Keratinocyte (primary cell): ENCODE results near the gene PDE9A. TPM values are rescaled to one million over a fixed set of nuclear protein-coding genes. Genes with fewer than 3 reads are reported as not detected.

ENCODE experiments used
- DNase-seq: peaks from one replicate; pipeline ENCODE4 v3.0.0-alpha.2; 2011; ENCODE audit warnings: low read depth, missing footprints, low spot score
- FAIRE-seq: peaks from 2 replicates; lab custom pipeline; 2011; peaks lifted over from hg19 to GRCh38; lab: Jason Lieb, UNC
- H2AFZ ChIP-seq: 2 replicates; pipeline ENCODE4 v1.6.0; 2012; ENCODE audit warnings: low read length, control low read depth, inconsistent platforms; ENCODE audit not compliant: control insufficient read depth
- H3K27ac ChIP-seq: 2 replicates; pipeline ENCODE4 v1.5.1; 2011; ENCODE audit warnings: low read length; ENCODE audit not compliant: control insufficient read depth, insufficient read depth
- H3K27me3 ChIP-seq: 3 replicates; pipeline ENCODE4 v1.6.0; 2011; ENCODE audit warnings: low read length; ENCODE audit not compliant: control insufficient read depth, insufficient read depth; ENCODE audit errors: extremely low read depth
- H3K36me3 ChIP-seq, 2 experiments: 2 replicates in 1 of 2; 3 replicates in 1 of 2; pipeline ENCODE4 v1.5.1; 2011; ENCODE audit warnings: low read length in 2 of 2, mild to moderate bottlenecking in 1 of 2; ENCODE audit not compliant: control insufficient read depth in 2 of 2, insufficient read depth in 2 of 2; ENCODE audit errors: extremely low read depth in 1 of 2
- H3K4me1 ChIP-seq: 3 replicates; pipeline ENCODE4 v1.5.1; 2011; ENCODE audit warnings: low read length; ENCODE audit not compliant: control insufficient read depth, insufficient read depth; ENCODE audit errors: extremely low read depth
- H3K4me2 ChIP-seq: 3 replicates; pipeline ENCODE4 v1.6.0; 2011; ENCODE audit warnings: low read depth, low read length; ENCODE audit not compliant: control insufficient read depth, insufficient read depth; ENCODE audit errors: extremely low read depth
- H3K4me3 ChIP-seq, 3 experiments: fragments of 200-600 bp in 1 of 3; sonication (generic) in 1 of 3; 2 replicates in 2 of 3; 3 replicates in 1 of 3; pipeline ENCODE4 v1.5.1; 2011 to 2016; ENCODE audit warnings: low read length in 3 of 3, mild to moderate bottlenecking in 3 of 3, control low read depth in 2 of 3, inconsistent platforms in 1 of 3, low read depth in 1 of 3, mixed read lengths in 1 of 3, mixed run types in 1 of 3, moderate library complexity in 1 of 3; ENCODE audit not compliant: control insufficient read depth in 2 of 3, insufficient read depth in 2 of 3; ENCODE audit errors: extremely low read depth in 1 of 3
- H3K79me2 ChIP-seq: 2 replicates; pipeline ENCODE4 v1.6.0; 2012; ENCODE audit warnings: low read length; ENCODE audit not compliant: control insufficient read depth, insufficient read depth
- H3K9ac ChIP-seq: 3 replicates; pipeline ENCODE4 v1.6.0; 2011; ENCODE audit warnings: low read length; ENCODE audit not compliant: control insufficient read depth, insufficient read depth; ENCODE audit errors: extremely low read depth
- H3K9me1 ChIP-seq: 3 replicates; pipeline ENCODE4 v1.6.0; 2011; ENCODE audit warnings: low read length; ENCODE audit not compliant: control insufficient read depth, insufficient read depth; ENCODE audit errors: extremely low read depth
- H3K9me3 ChIP-seq: 2 replicates; pipeline ENCODE4 v1.5.1; 2012; ENCODE audit warnings: low read depth, low read length; ENCODE audit not compliant: control insufficient read depth
- H4K20me1 ChIP-seq: 3 replicates; pipeline ENCODE4 v1.6.0; 2011; ENCODE audit warnings: low read length; ENCODE audit not compliant: control insufficient read depth, insufficient read depth; ENCODE audit errors: extremely low read depth
- EZH2 ChIP-seq: IDR thresholded peaks from one replicate; pipeline ENCODE4 v1.6.1; 2012; ENCODE audit warnings: inconsistent platforms, mild to moderate bottlenecking, low read length, moderate library complexity
- dilution Hi-C: fragments of 300-500 bp; cut with MboI; formaldehyde crosslinking; loops from one replicate; pipeline ENCODE4 v1.7.0; 2020; ENCODE audit warnings: low sequenced_read_pairs; ENCODE audit not compliant: extremely low pct_ligation_motif_present
- polyA plus RNA-seq, 5 experiments: library from polyadenylated mRNA; depleted of rRNA in 3 of 5; stranded (reverse) in 3 of 5; stranded (forward) in 1 of 5; unstranded in 1 of 5; fragments of >200 nt; gene quantifications; 1 replicate in 1 of 5; 2 replicates in 3 of 5; 3 replicates in 1 of 5; pipeline versions ENCODE4 v1.2.1 to v1.2.3, GENCODE V29; 2011 to 2012; ENCODE audit warnings: missing spikeins in 2 of 5, low read depth in 1 of 5, low replicate concordance in 1 of 5
- TF ChIP-seq, protein P1 (sequence below), 3 experiments: IDR thresholded peaks in 1 of 3; conservative IDR thresholded peaks in 1 of 3; optimal IDR thresholded peaks in 1 of 3; 2 replicates in 2 of 3; 3 replicates in 1 of 3; pipeline versions ENCODE3 to v1.5.1; 2011; ENCODE audit warnings: low read length in 3 of 3, mild to moderate bottlenecking in 3 of 3, moderate library complexity in 2 of 3, control low read depth in 1 of 3, inconsistent platforms in 1 of 3; ENCODE audit not compliant: insufficient read depth in 2 of 3; ENCODE audit errors: extremely low read depth in 1 of 3

The PDE9A gene
- polyA plus RNA-seq, 1 donor (not counting 4 experiments of a cell fraction or from before 2014, with no cell fraction given), result 0.13 TPM

DNA sequence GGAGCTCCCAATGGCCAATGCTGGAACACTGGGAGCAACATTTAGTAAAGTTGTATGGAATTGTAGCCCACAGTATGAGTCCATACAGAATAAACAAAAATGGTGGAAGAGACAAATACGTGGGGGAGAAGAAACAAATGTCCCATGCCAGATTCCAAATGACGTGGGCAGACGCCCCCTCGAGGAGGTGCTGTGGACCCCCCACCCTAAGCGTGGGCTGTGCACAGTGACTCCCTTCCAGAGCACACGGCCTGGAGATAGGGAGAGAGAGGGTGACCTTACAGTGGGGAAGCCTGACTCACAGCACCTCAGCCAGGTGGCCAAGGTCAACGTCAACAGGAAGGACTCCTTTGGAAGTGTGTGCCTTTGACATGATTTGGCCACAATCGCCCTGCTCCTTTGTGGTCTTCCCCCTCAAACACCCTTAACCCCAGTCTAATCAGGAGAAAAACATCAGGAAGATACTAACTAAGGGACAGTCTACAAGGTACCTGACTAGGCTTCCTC, 13.7 kb upstream of the PDE9A start:
- no peak overlapping the region for H3K27ac ChIP-seq
- H3K27me3 ChIP-seq, result peaks cover 17% of the 10 kb centered on the region
- no peak overlapping the region for H3K4me2 ChIP-seq

DNA sequence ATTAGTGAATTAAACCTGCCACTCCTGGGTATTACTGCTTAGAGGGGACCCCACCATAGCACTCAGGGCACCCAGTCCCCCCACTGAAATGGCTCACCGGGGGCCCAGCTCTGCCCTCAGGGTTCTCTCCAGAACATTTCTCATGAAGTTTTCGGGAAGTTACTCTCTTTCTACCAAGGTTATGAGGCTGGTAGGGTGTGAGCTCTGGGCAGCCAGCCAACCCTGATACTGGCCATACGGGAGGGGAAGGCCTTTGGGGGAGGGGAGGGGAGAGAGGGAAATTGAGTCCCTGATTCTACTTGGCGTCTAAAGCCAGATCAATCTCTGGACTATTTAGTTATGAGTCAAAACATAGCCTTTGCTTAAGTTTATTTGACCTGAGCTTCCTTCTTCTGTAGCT, 12.9 kb upstream of the PDE9A start:
- no peak overlapping the region for H2AFZ ChIP-seq
- H3K27ac ChIP-seq, result no peak overlapping the region
- dilution Hi-C loops, result no loop called here
- TF ChIP-seq, protein P1, sequence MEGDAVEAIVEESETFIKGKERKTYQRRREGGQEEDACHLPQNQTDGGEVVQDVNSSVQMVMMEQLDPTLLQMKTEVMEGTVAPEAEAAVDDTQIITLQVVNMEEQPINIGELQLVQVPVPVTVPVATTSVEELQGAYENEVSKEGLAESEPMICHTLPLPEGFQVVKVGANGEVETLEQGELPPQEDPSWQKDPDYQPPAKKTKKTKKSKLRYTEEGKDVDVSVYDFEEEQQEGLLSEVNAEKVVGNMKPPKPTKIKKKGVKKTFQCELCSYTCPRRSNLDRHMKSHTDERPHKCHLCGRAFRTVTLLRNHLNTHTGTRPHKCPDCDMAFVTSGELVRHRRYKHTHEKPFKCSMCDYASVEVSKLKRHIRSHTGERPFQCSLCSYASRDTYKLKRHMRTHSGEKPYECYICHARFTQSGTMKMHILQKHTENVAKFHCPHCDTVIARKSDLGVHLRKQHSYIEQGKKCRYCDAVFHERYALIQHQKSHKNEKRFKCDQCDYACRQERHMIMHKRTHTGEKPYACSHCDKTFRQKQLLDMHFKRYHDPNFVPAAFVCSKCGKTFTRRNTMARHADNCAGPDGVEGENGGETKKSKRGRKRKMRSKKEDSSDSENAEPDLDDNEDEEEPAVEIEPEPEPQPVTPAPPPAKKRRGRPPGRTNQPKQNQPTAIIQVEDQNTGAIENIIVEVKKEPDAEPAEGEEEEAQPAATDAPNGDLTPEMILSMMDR (optimal IDR thresholded peaks at IDR 0.05 in 1 of 3, IDR thresholded peaks at IDR 0.05 in 1 of 3, conservative IDR thresholded peaks at IDR 0.05 in 1 of 3; ENCODE audit: extremely low read depth in 1 of 3, insufficient read depth in 2 of 3, low read length in 3 of 3), result no peak
- TF ChIP-seq EZH2, result no peak
- DNase-seq, result no peak
- no peaks in the 10 kb centered on the region for H4K20me1 ChIP-seq
- peaks cover 17% of the 10 kb centered on the region for H3K27me3 ChIP-seq
- H3K4me2 ChIP-seq, result no peak overlapping the region
- no peaks in the 10 kb centered on the region for H3K79me2 ChIP-seq
- H3K9ac ChIP-seq, result no peak overlapping the region
- no peaks in the 10 kb centered on the region for H3K9me1 ChIP-seq
- H3K4me3 ChIP-seq, result no peak overlapping the region
- no peaks in the 10 kb centered on the region for H3K4me1 ChIP-seq
- no peak for FAIRE-seq
- no peaks in the 10 kb centered on the region for H3K36me3 ChIP-seq
- H3K9me3 ChIP-seq, result no peaks in the 10 kb centered on the region

More for the DNA sequence above, 13.7 kb upstream of the PDE9A start:
- FAIRE-seq (no peak), DNase-seq (no peak)
- Histone ChIP-seq H3K36me3 (no peaks in the 10 kb centered on the region), H3K9ac (no peak overlapping the region), H4K20me1 (no peaks in the 10 kb centered on the region), H3K4me3 (no peak overlapping the region), H3K4me1 (no peaks in the 10 kb centered on the region), H3K9me1 (no peaks in the 10 kb centered on the region), H3K9me3 (no peaks in the 10 kb centered on the region), H2AFZ (no peak overlapping the region), H3K79me2 (no peaks in the 10 kb centered on the region)
- TF ChIP-seq, protein P1 (optimal IDR thresholded peaks at IDR 0.05 in 1 of 3, IDR thresholded peaks at IDR 0.05 in 1 of 3, conservative IDR thresholded peaks at IDR 0.05 in 1 of 3; ENCODE audit: extremely low read depth in 1 of 3, insufficient read depth in 2 of 3, low read length in 3 of 3), result no peak
- no peak for TF ChIP-seq EZH2
- dilution Hi-C loops, result no loop called here
